Activated CD8-positive, alpha-beta memory T cell treated with anti-CD3 and anti-CD28 coated beads, Interleukin-2, amount 10 ng/mL, durations not matched to agents 7 days and 5 days (primary cell): ENCODE results near the gene PLCL2. TPM values are rescaled to one million over a fixed set of nuclear protein-coding genes. Genes with fewer than 3 reads are reported as not detected.
A peak's percentile ranks its signal among the peaks of the same experiment; 100 is the strongest.

ENCODE experiments used
- ATAC-seq: fragments of 150-1000 bp; cut with Tn5 transposase; one replicate; pipeline ENCODE4 v1.10.0; 2021; ENCODE audit warnings: moderate library complexity
- CTCF ChIA-PET: fragments of 350-600 bp; sonication (Branson Sonifier 250); formaldehyde crosslinking; loops from one replicate; lab custom pipeline; 2021; ENCODE audit warnings: antibody characterized with exemption; lab: Charles Lee
- DNase-seq: peaks from one replicate; pipeline ENCODE4 v3.0.0-alpha.2; 2020
- H3K27ac Mint-ChIP-seq: one replicate; pipeline ENCODE4 v1.8.0; 2021; ENCODE audit warnings: mild to moderate bottlenecking, mixed read lengths
- H3K27me3 Mint-ChIP-seq: one replicate; pipeline ENCODE4 v1.8.0; 2021; ENCODE audit warnings: mixed read lengths
- H3K36me3 Mint-ChIP-seq: one replicate; pipeline ENCODE4 v1.8.0; 2021; ENCODE audit warnings: mild to moderate bottlenecking, mixed read lengths
- H3K4me1 Mint-ChIP-seq: one replicate; pipeline ENCODE4 v1.8.0; 2021; ENCODE audit warnings: mixed read lengths
- H3K4me3 Mint-ChIP-seq: one replicate; pipeline ENCODE4 v1.8.0; 2021; ENCODE audit warnings: mild to moderate bottlenecking, moderate library complexity, mixed read lengths
- H3K9me3 Mint-ChIP-seq: one replicate; pipeline ENCODE4 v1.8.0; 2022; ENCODE audit warnings: low read depth, mixed read lengths
- total RNA-seq, 2 experiments: library from RNA; stranded (reverse); gene quantifications; one replicate each; pipeline ENCODE4 v1.2.3, GENCODE V29; 2021

PLCL2 gene
- total RNA-seq, 2 experiments from 2014 or later, result 24.4 to 36.8 TPM

DNA sequence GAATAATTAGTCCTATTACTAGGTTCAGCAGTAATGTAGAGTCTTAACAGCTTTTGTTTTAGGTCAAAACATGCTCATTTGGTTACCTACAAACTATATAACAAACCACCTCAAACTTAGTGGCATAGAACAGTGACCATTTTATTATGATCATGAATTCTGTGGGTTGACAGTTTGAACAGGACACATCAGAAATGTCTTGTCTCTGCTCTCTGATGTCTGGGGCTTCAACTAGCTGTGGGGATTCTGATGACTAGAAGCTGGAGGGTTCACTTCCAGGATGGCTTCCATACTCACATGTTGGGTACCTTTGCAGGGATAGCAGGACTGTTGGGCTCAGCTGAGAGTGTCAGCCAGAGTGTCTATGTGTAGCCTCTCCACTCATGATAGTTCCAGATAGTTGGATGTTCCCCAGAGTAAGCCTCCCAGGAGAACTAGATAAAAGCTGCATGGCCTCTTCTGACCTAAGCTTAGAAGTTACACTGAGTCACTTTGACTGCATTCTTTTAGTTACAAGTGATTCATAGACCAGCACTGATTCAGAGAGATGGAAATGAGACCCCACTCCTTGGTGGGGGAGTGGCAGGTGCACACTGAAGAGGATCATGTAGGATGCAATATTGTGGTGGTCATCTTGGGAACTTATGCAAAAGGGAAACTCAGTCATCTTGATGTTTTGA, 32.6 kb downstream of the PLCL2 start:
- no peak for ATAC-seq
- no peak overlapping the region for H3K4me3 Mint-ChIP-seq
- CTCF ChIA-PET, result interaction anchor here (1.1 kb wide), 1 partner anchor 11 kb away, joined by 3 read pairs; no protein-coding TSS in a partner anchor

GRCh38 chr3:16917980-16918682, 33.4 kb downstream of the PLCL2 start:
- Mint-ChIP-seq H3K4me1 (peaks cover 13% of the 10 kb centered on the region), H3K27me3 (no peaks in the 10 kb centered on the region), H3K4me3 (no peak overlapping the region), H3K9me3 (no peaks in the 10 kb centered on the region), H3K27ac (no peak overlapping the region), H3K36me3 (peaks cover 1% of the 10 kb centered on the region)
- CTCF ChIA-PET, result interaction anchor here (0.7 to 1.1 kb wide), 3 partner anchors 10 to 309 kb away, joined by 3 to 4 read pairs (median 3); no protein-coding TSS in a partner anchor
- DNase-seq (no peak), ATAC-seq (no peak)

More for the DNA sequence above, 32.6 kb downstream of the PLCL2 start:
- no peaks in the 10 kb centered on the region for H3K9me3 Mint-ChIP-seq
- no peaks in the 10 kb centered on the region for H3K36me3 Mint-ChIP-seq
- H3K27me3 Mint-ChIP-seq, result no peaks in the 10 kb centered on the region
- no peak overlapping the region for H3K27ac Mint-ChIP-seq
- DNase-seq, result no peak
- peaks cover 20% of the 10 kb centered on the region for H3K4me1 Mint-ChIP-seq

DNA sequence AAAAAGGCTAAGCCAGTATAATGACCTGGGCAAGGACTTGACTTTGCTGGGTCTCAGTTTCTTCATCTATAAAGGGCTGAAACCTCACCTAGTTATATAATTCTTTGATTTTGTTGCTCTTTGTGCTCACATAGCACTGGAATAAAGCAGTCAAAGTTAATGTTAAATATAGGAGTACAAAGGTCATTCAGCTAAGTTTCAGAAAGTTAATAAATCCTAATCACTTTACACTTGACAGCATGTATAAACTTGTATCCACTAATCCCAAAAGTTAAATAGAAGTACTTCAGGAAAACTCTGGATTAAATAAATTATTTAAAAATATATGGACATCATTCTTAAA, 33.9 kb downstream of the PLCL2 start:
- peaks cover 2% of the 10 kb centered on the region for H3K36me3 Mint-ChIP-seq
- H3K9me3 Mint-ChIP-seq, result no peaks in the 10 kb centered on the region
- H3K4me3 Mint-ChIP-seq, result no peak overlapping the region
- no peak for DNase-seq
- CTCF ChIA-PET, result interaction anchor here (0.7 to 1.1 kb wide), 2 partner anchors 9 to 310 kb away, joined by 3 to 4 read pairs; no protein-coding TSS in a partner anchor
- H3K27ac Mint-ChIP-seq, result no peak overlapping the region
- no peak for ATAC-seq
- peaks cover 13% of the 10 kb centered on the region for H3K4me1 Mint-ChIP-seq
- no peaks in the 10 kb centered on the region for H3K27me3 Mint-ChIP-seq

DNA sequence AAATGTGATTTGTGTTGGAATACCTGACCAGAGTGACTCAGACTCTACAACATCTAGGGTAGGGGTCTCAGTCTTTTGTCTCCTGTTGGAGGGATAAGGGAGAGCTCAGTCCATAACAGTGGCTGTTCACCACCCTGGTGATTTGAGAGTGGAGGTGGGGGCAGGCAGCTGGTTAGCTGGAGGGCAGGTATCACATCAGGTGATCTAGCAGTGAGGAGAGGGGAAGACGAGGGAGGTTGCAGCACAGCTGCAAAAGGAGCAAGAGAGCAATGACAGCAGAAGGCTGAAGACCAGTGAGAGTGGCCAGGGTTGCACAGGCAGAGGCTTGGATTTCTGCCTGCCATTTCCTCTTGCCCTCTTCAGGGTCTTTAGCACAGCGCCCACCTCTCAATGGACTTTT, 38.4 kb downstream of the PLCL2 start:
- H3K9me3 Mint-ChIP-seq, result no peaks in the 10 kb centered on the region
- H3K27ac Mint-ChIP-seq, result no peak overlapping the region
- ATAC-seq, result no peak
- H3K4me3 Mint-ChIP-seq, result no peak overlapping the region
- peaks cover 4% of the 10 kb centered on the region for H3K4me1 Mint-ChIP-seq
- CTCF ChIA-PET, result no interaction called here
- no peak for DNase-seq
- H3K27me3 Mint-ChIP-seq, result no peaks in the 10 kb centered on the region
- H3K36me3 Mint-ChIP-seq, result peaks cover 7% of the 10 kb centered on the region

GRCh38 chr3:16927485-16927884, 42.7 kb downstream of the PLCL2 start:
- H3K27ac Mint-ChIP-seq, result no peak overlapping the region
- no peak overlapping the region for H3K4me3 Mint-ChIP-seq
- DNase-seq (no peak), ATAC-seq (no peak)
- CTCF ChIA-PET, result interaction anchor here (1.4 to 1.5 kb wide), 2 partner anchors 9 to 11 kb away, joined by 4 read pairs; no protein-coding TSS in a partner anchor
- no peaks in the 10 kb centered on the region for H3K27me3 Mint-ChIP-seq
- H3K36me3 Mint-ChIP-seq, result peaks cover 14% of the 10 kb centered on the region
- H3K9me3 Mint-ChIP-seq, result no peaks in the 10 kb centered on the region
- H3K4me1 Mint-ChIP-seq, result peaks cover 12% of the 10 kb centered on the region

GRCh38 chr3:16928386-16929132, 43.8 kb downstream of the PLCL2 start:
- Mint-ChIP-seq H3K4me3 (no peak overlapping the region), H3K4me1 (peaks cover 22% of the 10 kb centered on the region)
- no peak for ATAC-seq

GRCh38 chr3:16929311-16929710, 44.6 kb downstream of the PLCL2 start:
- no peak overlapping the region for H3K4me3 Mint-ChIP-seq
- H3K36me3 Mint-ChIP-seq, result peaks cover 13% of the 10 kb centered on the region
- CTCF ChIA-PET, result no interaction called here
- no peaks in the 10 kb centered on the region for H3K27me3 Mint-ChIP-seq
- no peak for ATAC-seq
- no peak for DNase-seq
- H3K9me3 Mint-ChIP-seq, result no peaks in the 10 kb centered on the region
- H3K4me1 Mint-ChIP-seq, result peaks cover 28% of the 10 kb centered on the region
- no peak overlapping the region for H3K27ac Mint-ChIP-seq

More at GRCh38 chr3:16928386-16929132, 43.8 kb downstream of the PLCL2 start:
- H3K27ac Mint-ChIP-seq, result peak overlapping the region; percentile 1
- DNase-seq, result no peak
- H3K27me3 Mint-ChIP-seq, result no peaks in the 10 kb centered on the region
- CTCF ChIA-PET, result interaction anchor here (1.1 to 1.5 kb wide), 3 partner anchors 10 to 11 kb away, joined by 3 to 4 read pairs (median 4); no protein-coding TSS in a partner anchor
- no peaks in the 10 kb centered on the region for H3K9me3 Mint-ChIP-seq
- H3K36me3 Mint-ChIP-seq, result peaks cover 12% of the 10 kb centered on the region

- H3K27ac Mint-ChIP-seq, result no peak overlapping the region
- ATAC-seq, result no peak
- H3K9me3 Mint-ChIP-seq, result no peaks in the 10 kb centered on the region
- no peak overlapping the region for H3K4me3 Mint-ChIP-seq
- CTCF ChIA-PET, result interaction anchor here (0.9 kb wide), 1 partner anchor 12 kb away, joined by 3 read pairs; no protein-coding TSS in a partner anchor
- no peak for DNase-seq
- no peaks in the 10 kb centered on the region for H3K27me3 Mint-ChIP-seq
- peaks cover 44% of the 10 kb centered on the region for H3K4me1 Mint-ChIP-seq
- peaks cover 15% of the 10 kb centered on the region for H3K36me3 Mint-ChIP-seq
Observed at GRCh38 chr3:16932877-16933276, 48.1 kb downstream of the PLCL2 start.

- ATAC-seq, result no peak
- H3K36me3 Mint-ChIP-seq, result peaks cover 15% of the 10 kb centered on the region
- no peak overlapping the region for H3K4me3 Mint-ChIP-seq
- H3K27ac Mint-ChIP-seq, result no peak overlapping the region
- no peaks in the 10 kb centered on the region for H3K27me3 Mint-ChIP-seq
- DNase-seq, result no peak
- CTCF ChIA-PET, result no interaction called here
- no peaks in the 10 kb centered on the region for H3K9me3 Mint-ChIP-seq
- H3K4me1 Mint-ChIP-seq, result peaks cover 46% of the 10 kb centered on the region
Observed at GRCh38 chr3:16935781-16936180, 51.0 kb downstream of the PLCL2 start.

DNA sequence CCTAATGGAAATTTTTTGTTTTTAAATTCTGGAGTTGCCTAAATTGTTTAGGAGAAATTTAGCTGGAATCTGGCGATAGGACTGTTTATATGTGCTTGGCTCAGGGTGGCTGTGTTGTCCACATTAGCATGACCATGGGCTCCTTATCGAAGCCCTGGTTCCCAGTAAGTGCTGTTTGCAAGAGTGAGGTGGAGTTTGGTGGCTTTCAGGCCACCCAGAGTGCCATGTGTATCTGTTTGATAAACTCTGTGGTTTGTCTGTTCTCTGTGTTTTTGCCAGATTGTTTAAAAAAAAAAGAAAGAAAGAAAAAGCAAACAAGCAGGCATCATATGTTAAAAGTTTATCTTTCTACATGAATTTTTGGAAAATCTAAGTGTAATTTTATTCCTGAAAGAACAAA, 51.5 kb downstream of the PLCL2 start:
- DNase-seq, result no peak
- ATAC-seq, result no peak
- H3K27ac Mint-ChIP-seq, result no peak overlapping the region
- CTCF ChIA-PET, result no interaction called here
- peaks cover 15% of the 10 kb centered on the region for H3K36me3 Mint-ChIP-seq
- peaks cover 50% of the 10 kb centered on the region for H3K4me1 Mint-ChIP-seq
- no peaks in the 10 kb centered on the region for H3K27me3 Mint-ChIP-seq
- no peaks in the 10 kb centered on the region for H3K9me3 Mint-ChIP-seq
- H3K4me3 Mint-ChIP-seq, result peak overlapping the region; percentile 23

- no peak overlapping the region for H3K27ac Mint-ChIP-seq
Observed at GRCh38 chr3:16936676-16937230, 52.0 kb downstream of the PLCL2 start.

GRCh38 chr3:16937326-16937845, 52.6 kb downstream of the PLCL2 start:
- Mint-ChIP-seq H3K9me3 (no peaks in the 10 kb centered on the region), H3K4me3 (no peak overlapping the region), H3K36me3 (peaks cover 8% of the 10 kb centered on the region), H3K27me3 (no peaks in the 10 kb centered on the region), H3K27ac (no peak overlapping the region), H3K4me1 (peaks cover 49% of the 10 kb centered on the region)
- ATAC-seq (no peak), DNase-seq (no peak)
- CTCF ChIA-PET, result no interaction called here

More at GRCh38 chr3:16936676-16937230, 52.0 kb downstream of the PLCL2 start:
- no peaks in the 10 kb centered on the region for H3K9me3 Mint-ChIP-seq
- no peak overlapping the region for H3K4me3 Mint-ChIP-seq
- no peak for DNase-seq
- ATAC-seq, result no peak
- CTCF ChIA-PET, result no interaction called here
- peaks cover 13% of the 10 kb centered on the region for H3K36me3 Mint-ChIP-seq
- H3K4me1 Mint-ChIP-seq, result peaks cover 50% of the 10 kb centered on the region
- H3K27me3 Mint-ChIP-seq, result no peaks in the 10 kb centered on the region
